ENCODE measurements around the gene KIDINS220. TPM values are rescaled to one million over a fixed set of nuclear protein-coding genes. Genes with fewer than 3 reads are reported as not detected.

KIDINS220 gene
- total and polyA plus RNA-seq, 2 experiments from 2014 or later = 12.8 to 38.2 TPM

GRCh38 chr2:8827729-8828128 is 9.7 kb downstream of the KIDINS220 start:
- DNase-seq (ENCODE audit: low spot score) (peak; percentile 12), ATAC-seq (no peak)
- no peaks in the 10 kb centered on the region for H3K9me2 ChIP-seq (ENCODE audit: insufficient read depth)
- Mint-ChIP-seq H3K4me1 (peaks cover 11% of the 10 kb centered on the region; the same call in 2 of the 3 replicates), H3K27me3 (ENCODE audit: insufficient read depth, low read depth, poor library complexity) (peaks cover 2% of the 10 kb centered on the region), H3K9me3 (no peaks in the 10 kb centered on the region), H3K4me3 (no peak overlapping the region), H3K27ac (no peak overlapping the region; the same call in 1 of the 2 replicates), H3K36me3 (ENCODE audit: low read depth) (peaks cover 10% of the 10 kb centered on the region)
- H3K79me2 ChIP-seq (replicated peaks; ENCODE audit: insufficient read depth) = peaks cover 28% of the 10 kb centered on the region
- no peak overlapping the region for H3K27ac ChIP-seq (ENCODE audit: low read depth)
- H3K36me3 ChIP-seq (ENCODE audit: insufficient read depth) = no peaks in the 10 kb centered on the region
- H3K4me1 ChIP-seq (ENCODE audit: insufficient read depth) = no peaks in the 10 kb centered on the region
- no peaks in the 10 kb centered on the region for H3F3A ChIP-seq (replicated peaks; ENCODE audit: low read depth)
- no peak overlapping the region for H3K4me3 ChIP-seq
- no peaks in the 10 kb centered on the region for H3K27me3 ChIP-seq (ENCODE audit: insufficient read depth)
- H4K20me1 ChIP-seq (replicated peaks; ENCODE audit: insufficient read depth) = no peaks in the 10 kb centered on the region; the same call in none of the 2 replicates
- H3K4me2 ChIP-seq = no peak overlapping the region
- no peak for TF ChIP-seq JUNB (IDR thresholded peaks at IDR 0.05; ENCODE audit: unreplicated experiment)
- no peak for TF ChIP-seq NANOG (IDR thresholded peaks at IDR 0.05; ENCODE audit: borderline replicate concordance)
- TF ChIP-seq, protein P1, sequence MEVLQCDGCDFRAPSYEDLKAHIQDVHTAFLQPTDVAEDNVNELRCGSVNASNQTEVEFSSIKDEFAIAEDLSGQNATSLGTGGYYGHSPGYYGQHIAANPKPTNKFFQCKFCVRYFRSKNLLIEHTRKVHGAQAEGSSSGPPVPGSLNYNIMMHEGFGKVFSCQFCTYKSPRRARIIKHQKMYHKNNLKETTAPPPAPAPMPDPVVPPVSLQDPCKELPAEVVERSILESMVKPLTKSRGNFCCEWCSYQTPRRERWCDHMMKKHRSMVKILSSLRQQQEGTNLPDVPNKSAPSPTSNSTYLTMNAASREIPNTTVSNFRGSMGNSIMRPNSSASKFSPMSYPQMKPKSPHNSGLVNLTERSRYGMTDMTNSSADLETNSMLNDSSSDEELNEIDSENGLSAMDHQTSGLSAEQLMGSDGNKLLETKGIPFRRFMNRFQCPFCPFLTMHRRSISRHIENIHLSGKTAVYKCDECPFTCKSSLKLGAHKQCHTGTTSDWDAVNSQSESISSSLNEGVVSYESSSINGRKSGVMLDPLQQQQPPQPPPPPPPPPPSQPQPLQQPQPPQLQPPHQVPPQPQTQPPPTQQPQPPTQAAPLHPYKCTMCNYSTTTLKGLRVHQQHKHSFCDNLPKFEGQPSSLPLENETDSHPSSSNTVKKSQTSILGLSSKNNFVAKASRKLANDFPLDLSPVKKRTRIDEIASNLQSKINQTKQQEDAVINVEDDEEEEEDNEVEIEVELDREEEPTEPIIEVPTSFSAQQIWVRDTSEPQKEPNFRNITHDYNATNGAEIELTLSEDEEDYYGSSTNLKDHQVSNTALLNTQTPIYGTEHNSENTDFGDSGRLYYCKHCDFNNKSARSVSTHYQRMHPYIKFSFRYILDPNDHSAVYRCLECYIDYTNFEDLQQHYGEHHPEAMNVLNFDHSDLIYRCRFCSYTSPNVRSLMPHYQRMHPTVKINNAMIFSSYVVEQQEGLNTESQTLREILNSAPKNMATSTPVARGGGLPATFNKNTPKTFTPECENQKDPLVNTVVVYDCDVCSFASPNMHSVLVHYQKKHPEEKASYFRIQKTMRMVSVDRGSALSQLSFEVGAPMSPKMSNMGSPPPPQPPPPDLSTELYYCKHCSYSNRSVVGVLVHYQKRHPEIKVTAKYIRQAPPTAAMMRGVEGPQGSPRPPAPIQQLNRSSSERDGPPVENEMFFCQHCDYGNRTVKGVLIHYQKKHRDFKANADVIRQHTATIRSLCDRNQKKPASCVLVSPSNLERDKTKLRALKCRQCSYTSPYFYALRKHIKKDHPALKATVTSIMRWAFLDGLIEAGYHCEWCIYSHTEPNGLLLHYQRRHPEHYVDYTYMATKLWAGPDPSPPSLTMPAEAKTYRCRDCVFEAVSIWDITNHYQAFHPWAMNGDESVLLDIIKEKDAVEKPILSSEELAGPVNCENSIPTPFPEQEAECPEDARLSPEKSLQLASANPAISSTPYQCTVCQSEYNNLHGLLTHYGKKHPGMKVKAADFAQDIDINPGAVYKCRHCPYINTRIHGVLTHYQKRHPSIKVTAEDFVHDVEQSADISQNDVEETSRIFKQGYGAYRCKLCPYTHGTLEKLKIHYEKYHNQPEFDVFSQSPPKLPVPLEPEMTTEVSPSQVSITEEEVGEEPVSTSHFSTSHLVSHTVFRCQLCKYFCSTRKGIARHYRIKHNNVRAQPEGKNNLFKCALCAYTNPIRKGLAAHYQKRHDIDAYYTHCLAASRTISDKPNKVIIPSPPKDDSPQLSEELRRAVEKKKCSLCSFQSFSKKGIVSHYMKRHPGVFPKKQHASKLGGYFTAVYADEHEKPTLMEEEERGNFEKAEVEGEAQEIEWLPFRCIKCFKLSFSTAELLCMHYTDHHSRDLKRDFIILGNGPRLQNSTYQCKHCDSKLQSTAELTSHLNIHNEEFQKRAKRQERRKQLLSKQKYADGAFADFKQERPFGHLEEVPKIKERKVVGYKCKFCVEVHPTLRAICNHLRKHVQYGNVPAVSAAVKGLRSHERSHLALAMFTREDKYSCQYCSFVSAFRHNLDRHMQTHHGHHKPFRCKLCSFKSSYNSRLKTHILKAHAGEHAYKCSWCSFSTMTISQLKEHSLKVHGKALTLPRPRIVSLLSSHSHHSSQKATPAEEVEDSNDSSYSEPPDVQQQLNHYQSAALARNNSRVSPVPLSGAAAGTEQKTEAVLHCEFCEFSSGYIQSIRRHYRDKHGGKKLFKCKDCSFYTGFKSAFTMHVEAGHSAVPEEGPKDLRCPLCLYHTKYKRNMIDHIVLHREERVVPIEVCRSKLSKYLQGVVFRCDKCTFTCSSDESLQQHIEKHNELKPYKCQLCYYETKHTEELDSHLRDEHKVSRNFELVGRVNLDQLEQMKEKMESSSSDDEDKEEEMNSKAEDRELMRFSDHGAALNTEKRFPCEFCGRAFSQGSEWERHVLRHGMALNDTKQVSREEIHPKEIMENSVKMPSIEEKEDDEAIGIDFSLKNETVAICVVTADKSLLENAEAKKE (CRISPR knock-in tag; IDR thresholded peaks at IDR 0.05) = no peak
- TF ChIP-seq ZNF114 (CRISPR knock-in tag; IDR thresholded peaks at IDR 0.05) = no peak
- TF ChIP-seq, protein P2, sequence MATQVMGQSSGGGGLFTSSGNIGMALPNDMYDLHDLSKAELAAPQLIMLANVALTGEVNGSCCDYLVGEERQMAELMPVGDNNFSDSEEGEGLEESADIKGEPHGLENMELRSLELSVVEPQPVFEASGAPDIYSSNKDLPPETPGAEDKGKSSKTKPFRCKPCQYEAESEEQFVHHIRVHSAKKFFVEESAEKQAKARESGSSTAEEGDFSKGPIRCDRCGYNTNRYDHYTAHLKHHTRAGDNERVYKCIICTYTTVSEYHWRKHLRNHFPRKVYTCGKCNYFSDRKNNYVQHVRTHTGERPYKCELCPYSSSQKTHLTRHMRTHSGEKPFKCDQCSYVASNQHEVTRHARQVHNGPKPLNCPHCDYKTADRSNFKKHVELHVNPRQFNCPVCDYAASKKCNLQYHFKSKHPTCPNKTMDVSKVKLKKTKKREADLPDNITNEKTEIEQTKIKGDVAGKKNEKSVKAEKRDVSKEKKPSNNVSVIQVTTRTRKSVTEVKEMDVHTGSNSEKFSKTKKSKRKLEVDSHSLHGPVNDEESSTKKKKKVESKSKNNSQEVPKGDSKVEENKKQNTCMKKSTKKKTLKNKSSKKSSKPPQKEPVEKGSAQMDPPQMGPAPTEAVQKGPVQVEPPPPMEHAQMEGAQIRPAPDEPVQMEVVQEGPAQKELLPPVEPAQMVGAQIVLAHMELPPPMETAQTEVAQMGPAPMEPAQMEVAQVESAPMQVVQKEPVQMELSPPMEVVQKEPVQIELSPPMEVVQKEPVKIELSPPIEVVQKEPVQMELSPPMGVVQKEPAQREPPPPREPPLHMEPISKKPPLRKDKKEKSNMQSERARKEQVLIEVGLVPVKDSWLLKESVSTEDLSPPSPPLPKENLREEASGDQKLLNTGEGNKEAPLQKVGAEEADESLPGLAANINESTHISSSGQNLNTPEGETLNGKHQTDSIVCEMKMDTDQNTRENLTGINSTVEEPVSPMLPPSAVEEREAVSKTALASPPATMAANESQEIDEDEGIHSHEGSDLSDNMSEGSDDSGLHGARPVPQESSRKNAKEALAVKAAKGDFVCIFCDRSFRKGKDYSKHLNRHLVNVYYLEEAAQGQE (IDR thresholded peaks at IDR 0.05; ENCODE audit: unreplicated experiment) = no peak
- TF ChIP-seq ETS1 (IDR thresholded peaks at IDR 0.05) = no peak
- no peak for TF ChIP-seq EZH2phosphoT487 (IDR thresholded peaks at IDR 0.05; ENCODE audit: unreplicated experiment)
- no peak for TF ChIP-seq ZNF331 (CRISPR knock-in tag; IDR thresholded peaks at IDR 0.05; ENCODE audit: low read depth)
- no peak for TF ChIP-seq EZH2 (IDR thresholded peaks at IDR 0.05; ENCODE audit: low read depth, unreplicated experiment)
- TF ChIP-seq POLR2AphosphoS5 (IDR thresholded peaks at IDR 0.05; ENCODE audit: low read depth) = no peak
- TF ChIP-seq CREB1 (CRISPR knock-in tag; IDR thresholded peaks at IDR 0.05; ENCODE audit: low read depth) = no peak
- no peak overlapping the region for H2AFZ ChIP-seq

Measured in GM23338 (cell line).